WTC11 (cell line): ENCODE measurements around the gene PPM1N. TPM values are rescaled to one million over a fixed set of nuclear protein-coding genes. Genes with fewer than 3 reads are reported as not detected.

Source experiments
- ELF4 ChIP-seq: sonication (generic); formaldehyde crosslinking; IDR thresholded peaks from 2 replicates; pipeline ENCODE4 v1.8.1; 2022; ENCODE audit warnings: low read depth, mild to moderate bottlenecking, moderate library complexity, missing genetic modification reagents
- ESRRA ChIP-seq: sonication (generic); formaldehyde crosslinking; IDR thresholded peaks from 2 replicates; pipeline ENCODE4 v1.8.1; 2022; ENCODE audit warnings: mild to moderate bottlenecking, missing genetic modification reagents, borderline replicate concordance
- IRF2 ChIP-seq: sonication (generic); formaldehyde crosslinking; IDR thresholded peaks from 2 replicates; pipeline ENCODE4 v1.8.0; 2022; ENCODE audit warnings: low read depth, missing genetic modification reagents, borderline replicate concordance
- JAZF1 ChIP-seq: fragments of 250-450 bp; sonication (Bioruptor Pico); IDR thresholded peaks from 2 replicates; pipeline ENCODE4 v1.9.0; 2021; ENCODE audit warnings: moderate library complexity, mild to moderate bottlenecking, inconsistent platforms
- MXD4 ChIP-seq: fragments of 250-450 bp; sonication (Bioruptor Pico); IDR thresholded peaks from 2 replicates; pipeline ENCODE4 v1.8.0; 2021; ENCODE audit warnings: mild to moderate bottlenecking, moderate library complexity, borderline replicate concordance
- PRRX2 ChIP-seq: fragments of 250-450 bp; sonication (Bioruptor Pico); IDR thresholded peaks from 2 replicates; pipeline ENCODE4 v1.8.0; 2021; ENCODE audit warnings: mild to moderate bottlenecking
- RELA ChIP-seq: sonication (generic); formaldehyde crosslinking; IDR thresholded peaks from 2 replicates; pipeline ENCODE4 v1.8.1; 2022; ENCODE audit warnings: missing genetic modification reagents, mild to moderate bottlenecking, borderline replicate concordance
- RORB ChIP-seq: fragments of 250-450 bp; sonication (Bioruptor Pico); IDR thresholded peaks from 2 replicates; pipeline ENCODE4 v1.9.0; 2021; ENCODE audit warnings: mild to moderate bottlenecking
- SMAD4 ChIP-seq: sonication (generic); formaldehyde crosslinking; IDR thresholded peaks from 2 replicates; pipeline ENCODE4 v1.8.0; 2022; ENCODE audit warnings: mild to moderate bottlenecking, missing genetic modification reagents
- SOX15 ChIP-seq: fragments of 250-450 bp; sonication (Bioruptor Pico); IDR thresholded peaks from 2 replicates; pipeline ENCODE4 v1.9.0; 2021; ENCODE audit warnings: mild to moderate bottlenecking
- ZNF232 ChIP-seq: sonication (generic); formaldehyde crosslinking; IDR thresholded peaks from 2 replicates; pipeline ENCODE4 v1.8.0; 2022; ENCODE audit warnings: mild to moderate bottlenecking, missing genetic modification reagents
- ZNF396 ChIP-seq: fragments of 250-450 bp; sonication (Bioruptor Pico); IDR thresholded peaks from 2 replicates; pipeline ENCODE4 v1.8.0; 2021; ENCODE audit warnings: mild to moderate bottlenecking, moderate library complexity, borderline replicate concordance
- ZNF416 ChIP-seq: fragments of 250-450 bp; sonication (Bioruptor Pico); IDR thresholded peaks from 2 replicates; pipeline ENCODE4 v1.9.0; 2021; ENCODE audit warnings: mild to moderate bottlenecking, inconsistent platforms
- total RNA-seq: library from RNA; stranded (reverse); gene quantifications from 3 replicates; pipeline ENCODE4 v1.2.3, GENCODE V29; 2021
- TF ChIP-seq, protein P1 (sequence below): sonication (generic); formaldehyde crosslinking; IDR thresholded peaks from 2 replicates; pipeline ENCODE4 v1.8.1; 2022; ENCODE audit warnings: low read depth, mild to moderate bottlenecking, moderate library complexity, missing genetic modification reagents, borderline replicate concordance
- TF ChIP-seq, protein P2 (sequence below): sonication (generic); formaldehyde crosslinking; IDR thresholded peaks from 2 replicates; pipeline ENCODE4 v1.8.1; 2023; ENCODE audit warnings: mild to moderate bottlenecking, missing genetic modification reagents, moderate library complexity
- TF ChIP-seq, protein P3 (sequence below): sonication (generic); formaldehyde crosslinking; IDR thresholded peaks from 2 replicates; pipeline ENCODE4 v1.8.1; 2023; ENCODE audit warnings: mild to moderate bottlenecking, missing genetic modification reagents
- TF ChIP-seq, protein P4 (sequence below): sonication (generic); formaldehyde crosslinking; IDR thresholded peaks from 2 replicates; pipeline ENCODE4 v1.8.1; 2022; ENCODE audit warnings: missing genetic modification reagents, borderline replicate concordance
- TF ChIP-seq, protein P5 (sequence below): sonication (generic); formaldehyde crosslinking; IDR thresholded peaks from 2 replicates; pipeline ENCODE4 v1.8.0; 2022; ENCODE audit warnings: missing genetic modification reagents
- TF ChIP-seq, protein P6 (sequence below): sonication (generic); formaldehyde crosslinking; IDR thresholded peaks from 2 replicates; pipeline ENCODE4 v1.8.0; 2022; ENCODE audit warnings: mild to moderate bottlenecking, missing genetic modification reagents
- TF ChIP-seq, protein P7 (sequence below): sonication (generic); formaldehyde crosslinking; IDR thresholded peaks from 2 replicates; pipeline ENCODE4 v1.8.0; 2022; ENCODE audit warnings: mild to moderate bottlenecking, missing genetic modification reagents
- TF ChIP-seq, protein P8 (sequence below): sonication (generic); formaldehyde crosslinking; IDR thresholded peaks from 2 replicates; pipeline ENCODE4 v1.8.1; 2023; ENCODE audit warnings: mild to moderate bottlenecking, missing genetic modification reagents, borderline replicate concordance
- TF ChIP-seq, protein P9 (sequence below): sonication (generic); formaldehyde crosslinking; IDR thresholded peaks from 2 replicates; pipeline ENCODE4 v1.8.1; 2023; ENCODE audit warnings: mild to moderate bottlenecking, moderate library complexity, missing genetic modification reagents

Gene PPM1N
- total RNA-seq, 1 experiment from 2014 or later = 10.3 TPM

DNA sequence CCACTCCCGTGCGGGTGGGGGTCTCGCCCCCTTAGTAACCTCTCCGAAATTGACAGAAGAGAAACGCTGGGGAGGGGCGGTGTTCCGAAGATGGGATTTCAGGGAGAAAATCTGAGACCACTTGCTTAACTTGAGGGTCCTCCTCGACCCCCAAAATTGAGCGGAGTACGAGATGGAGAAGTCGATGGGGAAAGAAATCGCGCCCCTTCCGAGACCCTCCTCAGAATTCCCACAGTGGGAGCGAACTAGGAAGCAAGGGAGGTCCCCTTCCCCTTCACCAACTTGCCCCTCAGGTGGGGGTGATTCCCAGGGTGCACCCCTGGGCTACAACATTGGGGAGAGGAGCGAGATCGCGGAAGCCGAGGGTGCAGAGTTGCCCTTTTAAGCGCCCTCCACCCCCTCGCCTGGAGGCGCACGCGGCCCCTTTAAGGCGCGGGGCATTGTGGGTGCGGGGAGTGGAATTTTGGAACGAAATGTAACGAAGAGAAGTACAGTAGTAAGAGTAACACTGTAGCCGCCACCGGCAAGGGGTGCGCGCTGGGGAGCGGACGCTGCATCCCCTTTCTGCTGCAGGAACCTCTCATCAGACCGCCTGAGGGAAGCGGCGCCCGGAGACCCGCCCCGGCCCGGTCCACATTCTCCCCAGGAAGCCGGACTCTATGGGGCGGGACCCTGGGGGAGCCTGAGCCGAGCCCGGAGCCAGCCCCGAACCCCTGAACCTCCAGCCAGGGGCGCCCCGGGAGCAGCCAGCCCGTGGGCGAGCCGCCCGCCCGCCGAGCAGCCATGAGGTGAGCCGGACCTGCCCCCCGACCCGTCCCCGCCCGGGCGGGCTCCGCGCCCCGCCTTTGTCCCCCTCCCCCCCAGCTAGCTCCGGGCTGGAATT, 9.0 kb downstream of the PPM1N start, which contains the start of gene VASP (continued):
- TF ChIP-seq ZNF396 (CRISPR knock-in tag) (no peak), RORB (CRISPR knock-in tag) (no peak), ZNF416 (CRISPR knock-in tag) (peak; percentile 73; the same call in 1 of the 2 replicates), SOX15 (CRISPR knock-in tag) (no peak), IRF2 (CRISPR knock-in tag) (no peak), MXD4 (CRISPR knock-in tag) (no peak), SMAD4 (CRISPR knock-in tag) (no peak; the same call in 1 of the 2 replicates), JAZF1 (CRISPR knock-in tag) (no peak), RELA (CRISPR knock-in tag) (no peak), ZNF232 (CRISPR knock-in tag) (no peak; the same call in 1 of the 2 replicates), ESRRA (no peak), ELF4 (no peak), PRRX2 (no peak)
- TF ChIP-seq, protein P1, sequence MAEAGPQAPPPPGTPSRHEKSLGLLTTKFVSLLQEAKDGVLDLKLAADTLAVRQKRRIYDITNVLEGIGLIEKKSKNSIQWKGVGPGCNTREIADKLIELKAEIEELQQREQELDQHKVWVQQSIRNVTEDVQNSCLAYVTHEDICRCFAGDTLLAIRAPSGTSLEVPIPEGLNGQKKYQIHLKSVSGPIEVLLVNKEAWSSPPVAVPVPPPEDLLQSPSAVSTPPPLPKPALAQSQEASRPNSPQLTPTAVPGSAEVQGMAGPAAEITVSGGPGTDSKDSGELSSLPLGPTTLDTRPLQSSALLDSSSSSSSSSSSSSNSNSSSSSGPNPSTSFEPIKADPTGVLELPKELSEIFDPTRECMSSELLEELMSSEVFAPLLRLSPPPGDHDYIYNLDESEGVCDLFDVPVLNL (CRISPR knock-in tag) = no peak
- TF ChIP-seq, protein P2, sequence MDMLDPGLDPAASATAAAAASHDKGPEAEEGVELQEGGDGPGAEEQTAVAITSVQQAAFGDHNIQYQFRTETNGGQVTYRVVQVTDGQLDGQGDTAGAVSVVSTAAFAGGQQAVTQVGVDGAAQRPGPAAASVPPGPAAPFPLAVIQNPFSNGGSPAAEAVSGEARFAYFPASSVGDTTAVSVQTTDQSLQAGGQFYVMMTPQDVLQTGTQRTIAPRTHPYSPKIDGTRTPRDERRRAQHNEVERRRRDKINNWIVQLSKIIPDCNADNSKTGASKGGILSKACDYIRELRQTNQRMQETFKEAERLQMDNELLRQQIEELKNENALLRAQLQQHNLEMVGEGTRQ (CRISPR knock-in tag) = no peak
- TF ChIP-seq, protein P3, sequence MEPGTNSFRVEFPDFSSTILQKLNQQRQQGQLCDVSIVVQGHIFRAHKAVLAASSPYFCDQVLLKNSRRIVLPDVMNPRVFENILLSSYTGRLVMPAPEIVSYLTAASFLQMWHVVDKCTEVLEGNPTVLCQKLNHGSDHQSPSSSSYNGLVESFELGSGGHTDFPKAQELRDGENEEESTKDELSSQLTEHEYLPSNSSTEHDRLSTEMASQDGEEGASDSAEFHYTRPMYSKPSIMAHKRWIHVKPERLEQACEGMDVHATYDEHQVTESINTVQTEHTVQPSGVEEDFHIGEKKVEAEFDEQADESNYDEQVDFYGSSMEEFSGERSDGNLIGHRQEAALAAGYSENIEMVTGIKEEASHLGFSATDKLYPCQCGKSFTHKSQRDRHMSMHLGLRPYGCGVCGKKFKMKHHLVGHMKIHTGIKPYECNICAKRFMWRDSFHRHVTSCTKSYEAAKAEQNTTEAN = no peak
- TF ChIP-seq, protein P4, sequence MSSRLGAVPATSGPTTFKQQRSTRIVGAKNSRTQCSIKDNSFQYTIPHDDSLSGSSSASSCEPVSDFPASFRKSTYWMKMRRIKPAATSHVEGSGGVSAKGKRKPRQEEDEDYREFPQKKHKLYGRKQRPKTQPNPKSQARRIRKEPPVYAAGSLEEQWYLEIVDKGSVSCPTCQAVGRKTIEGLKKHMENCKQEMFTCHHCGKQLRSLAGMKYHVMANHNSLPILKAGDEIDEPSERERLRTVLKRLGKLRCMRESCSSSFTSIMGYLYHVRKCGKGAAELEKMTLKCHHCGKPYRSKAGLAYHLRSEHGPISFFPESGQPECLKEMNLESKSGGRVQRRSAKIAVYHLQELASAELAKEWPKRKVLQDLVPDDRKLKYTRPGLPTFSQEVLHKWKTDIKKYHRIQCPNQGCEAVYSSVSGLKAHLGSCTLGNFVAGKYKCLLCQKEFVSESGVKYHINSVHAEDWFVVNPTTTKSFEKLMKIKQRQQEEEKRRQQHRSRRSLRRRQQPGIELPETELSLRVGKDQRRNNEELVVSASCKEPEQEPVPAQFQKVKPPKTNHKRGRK (CRISPR knock-in tag) = no peak
- TF ChIP-seq, protein P5, sequence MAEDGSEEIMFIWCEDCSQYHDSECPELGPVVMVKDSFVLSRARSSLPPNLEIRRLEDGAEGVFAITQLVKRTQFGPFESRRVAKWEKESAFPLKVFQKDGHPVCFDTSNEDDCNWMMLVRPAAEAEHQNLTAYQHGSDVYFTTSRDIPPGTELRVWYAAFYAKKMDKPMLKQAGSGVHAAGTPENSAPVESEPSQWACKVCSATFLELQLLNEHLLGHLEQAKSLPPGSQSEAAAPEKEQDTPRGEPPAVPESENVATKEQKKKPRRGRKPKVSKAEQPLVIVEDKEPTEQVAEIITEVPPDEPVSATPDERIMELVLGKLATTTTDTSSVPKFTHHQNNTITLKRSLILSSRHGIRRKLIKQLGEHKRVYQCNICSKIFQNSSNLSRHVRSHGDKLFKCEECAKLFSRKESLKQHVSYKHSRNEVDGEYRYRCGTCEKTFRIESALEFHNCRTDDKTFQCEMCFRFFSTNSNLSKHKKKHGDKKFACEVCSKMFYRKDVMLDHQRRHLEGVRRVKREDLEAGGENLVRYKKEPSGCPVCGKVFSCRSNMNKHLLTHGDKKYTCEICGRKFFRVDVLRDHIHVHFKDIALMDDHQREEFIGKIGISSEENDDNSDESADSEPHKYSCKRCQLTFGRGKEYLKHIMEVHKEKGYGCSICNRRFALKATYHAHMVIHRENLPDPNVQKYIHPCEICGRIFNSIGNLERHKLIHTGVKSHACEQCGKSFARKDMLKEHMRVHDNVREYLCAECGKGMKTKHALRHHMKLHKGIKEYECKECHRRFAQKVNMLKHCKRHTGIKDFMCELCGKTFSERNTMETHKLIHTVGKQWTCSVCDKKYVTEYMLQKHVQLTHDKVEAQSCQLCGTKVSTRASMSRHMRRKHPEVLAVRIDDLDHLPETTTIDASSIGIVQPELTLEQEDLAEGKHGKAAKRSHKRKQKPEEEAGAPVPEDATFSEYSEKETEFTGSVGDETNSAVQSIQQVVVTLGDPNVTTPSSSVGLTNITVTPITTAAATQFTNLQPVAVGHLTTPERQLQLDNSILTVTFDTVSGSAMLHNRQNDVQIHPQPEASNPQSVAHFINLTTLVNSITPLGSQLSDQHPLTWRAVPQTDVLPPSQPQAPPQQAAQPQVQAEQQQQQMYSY (CRISPR knock-in tag) = no peak; the same call in 1 of the 2 replicates
- TF ChIP-seq, protein P6, sequence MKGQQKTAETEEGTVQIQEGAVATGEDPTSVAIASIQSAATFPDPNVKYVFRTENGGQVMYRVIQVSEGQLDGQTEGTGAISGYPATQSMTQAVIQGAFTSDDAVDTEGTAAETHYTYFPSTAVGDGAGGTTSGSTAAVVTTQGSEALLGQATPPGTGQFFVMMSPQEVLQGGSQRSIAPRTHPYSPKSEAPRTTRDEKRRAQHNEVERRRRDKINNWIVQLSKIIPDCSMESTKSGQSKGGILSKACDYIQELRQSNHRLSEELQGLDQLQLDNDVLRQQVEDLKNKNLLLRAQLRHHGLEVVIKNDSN (CRISPR knock-in tag) = peak; percentile 52; the same call in 1 of the 2 replicates
- TF ChIP-seq, protein P7, sequence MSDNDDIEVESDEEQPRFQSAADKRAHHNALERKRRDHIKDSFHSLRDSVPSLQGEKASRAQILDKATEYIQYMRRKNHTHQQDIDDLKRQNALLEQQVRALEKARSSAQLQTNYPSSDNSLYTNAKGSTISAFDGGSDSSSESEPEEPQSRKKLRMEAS (CRISPR knock-in tag) = peak; percentile 84
- TF ChIP-seq, protein P8, sequence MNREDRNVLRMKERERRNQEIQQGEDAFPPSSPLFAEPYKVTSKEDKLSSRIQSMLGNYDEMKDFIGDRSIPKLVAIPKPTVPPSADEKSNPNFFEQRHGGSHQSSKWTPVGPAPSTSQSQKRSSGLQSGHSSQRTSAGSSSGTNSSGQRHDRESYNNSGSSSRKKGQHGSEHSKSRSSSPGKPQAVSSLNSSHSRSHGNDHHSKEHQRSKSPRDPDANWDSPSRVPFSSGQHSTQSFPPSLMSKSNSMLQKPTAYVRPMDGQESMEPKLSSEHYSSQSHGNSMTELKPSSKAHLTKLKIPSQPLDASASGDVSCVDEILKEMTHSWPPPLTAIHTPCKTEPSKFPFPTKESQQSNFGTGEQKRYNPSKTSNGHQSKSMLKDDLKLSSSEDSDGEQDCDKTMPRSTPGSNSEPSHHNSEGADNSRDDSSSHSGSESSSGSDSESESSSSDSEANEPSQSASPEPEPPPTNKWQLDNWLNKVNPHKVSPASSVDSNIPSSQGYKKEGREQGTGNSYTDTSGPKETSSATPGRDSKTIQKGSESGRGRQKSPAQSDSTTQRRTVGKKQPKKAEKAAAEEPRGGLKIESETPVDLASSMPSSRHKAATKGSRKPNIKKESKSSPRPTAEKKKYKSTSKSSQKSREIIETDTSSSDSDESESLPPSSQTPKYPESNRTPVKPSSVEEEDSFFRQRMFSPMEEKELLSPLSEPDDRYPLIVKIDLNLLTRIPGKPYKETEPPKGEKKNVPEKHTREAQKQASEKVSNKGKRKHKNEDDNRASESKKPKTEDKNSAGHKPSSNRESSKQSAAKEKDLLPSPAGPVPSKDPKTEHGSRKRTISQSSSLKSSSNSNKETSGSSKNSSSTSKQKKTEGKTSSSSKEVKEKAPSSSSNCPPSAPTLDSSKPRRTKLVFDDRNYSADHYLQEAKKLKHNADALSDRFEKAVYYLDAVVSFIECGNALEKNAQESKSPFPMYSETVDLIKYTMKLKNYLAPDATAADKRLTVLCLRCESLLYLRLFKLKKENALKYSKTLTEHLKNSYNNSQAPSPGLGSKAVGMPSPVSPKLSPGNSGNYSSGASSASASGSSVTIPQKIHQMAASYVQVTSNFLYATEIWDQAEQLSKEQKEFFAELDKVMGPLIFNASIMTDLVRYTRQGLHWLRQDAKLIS (CRISPR knock-in tag) = no peak
- TF ChIP-seq, protein P9, sequence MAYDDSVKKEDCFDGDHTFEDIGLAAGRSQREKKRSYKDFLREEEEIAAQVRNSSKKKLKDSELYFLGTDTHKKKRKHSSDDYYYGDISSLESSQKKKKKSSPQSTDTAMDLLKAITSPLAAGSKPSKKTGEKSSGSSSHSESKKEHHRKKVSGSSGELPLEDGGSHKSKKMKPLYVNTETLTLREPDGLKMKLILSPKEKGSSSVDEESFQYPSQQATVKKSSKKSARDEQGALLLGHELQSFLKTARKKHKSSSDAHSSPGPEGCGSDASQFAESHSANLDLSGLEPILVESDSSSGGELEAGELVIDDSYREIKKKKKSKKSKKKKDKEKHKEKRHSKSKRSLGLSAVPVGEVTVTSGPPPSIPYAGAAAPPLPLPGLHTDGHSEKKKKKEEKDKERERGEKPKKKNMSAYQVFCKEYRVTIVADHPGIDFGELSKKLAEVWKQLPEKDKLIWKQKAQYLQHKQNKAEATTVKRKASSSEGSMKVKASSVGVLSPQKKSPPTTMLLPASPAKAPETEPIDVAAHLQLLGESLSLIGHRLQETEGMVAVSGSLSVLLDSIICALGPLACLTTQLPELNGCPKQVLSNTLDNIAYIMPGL (CRISPR knock-in tag) = no peak; the same call in 1 of the 2 replicates
